Panc1 (cell line): ENCODE results near the gene LAMB1. TPM values are rescaled to one million over a fixed set of nuclear protein-coding genes. Genes with fewer than 3 reads are reported as not detected.
A peak's percentile ranks its signal among the peaks of the same experiment; 100 is the strongest.

Source experiments
- ATAC-seq: fragments of 200-7000 bp; cut with Tn5 transposase; 2 replicates; pipeline ENCODE4 v1.9.1; 2020; ENCODE audit warnings: mild to moderate bottlenecking, moderate library complexity
- BruUV-seq: library from RNA; stranded (reverse); fragments of 400-500 nt; replicated peaks from 2 replicates; lab custom pipeline; 2021; lab: Mats Ljungman, UMichigan
- CTCF ChIA-PET: fragments of 300-600 bp; sonication (Branson Sonifier 250); formaldehyde crosslinking; loops from one replicate; lab custom pipeline; 2022; ENCODE audit warnings: antibody characterized with exemption; lab: Charles Lee
- POLR2A ChIA-PET: fragments of 300-600 bp; sonication (Branson Sonifier 250); formaldehyde crosslinking; loops from one replicate; lab custom pipeline; 2022; ENCODE audit warnings: antibody characterized with exemption; lab: Charles Lee
- DNase-seq: peaks from one replicate; pipeline ENCODE4 v3.0.0-alpha.2; 2010; ENCODE audit warnings: low read depth, low spot score
- H3K27ac ChIP-seq: 2 replicates; pipeline ENCODE4 v1.5.1; 2011; ENCODE audit warnings: mild to moderate bottlenecking, low read length, inconsistent platforms
- H3K27me3 ChIP-seq: fragments of 200-500 bp; sonication (Bioruptor generic); 2 replicates; pipeline ENCODE4 v1.6.0; 2014; ENCODE audit warnings: low read length, inconsistent platforms; ENCODE audit not compliant: control insufficient read depth, insufficient read depth
- H3K36me3 ChIP-seq: fragments of 200-500 bp; sonication (Bioruptor generic); 2 replicates; pipeline ENCODE4 v1.5.1; 2014; ENCODE audit warnings: inconsistent platforms, mild to moderate bottlenecking, low read length, moderate library complexity; ENCODE audit not compliant: control insufficient read depth, insufficient read depth
- H3K4me1 ChIP-seq: 2 replicates; pipeline ENCODE4 v1.5.1; 2011; ENCODE audit warnings: inconsistent platforms, mild to moderate bottlenecking, low read length, moderate library complexity; ENCODE audit not compliant: control insufficient read depth, insufficient read depth
- H3K4me3 ChIP-seq, 2 experiments: 2 replicates each; pipeline ENCODE4 v1.5.1; 2011 to 2012; ENCODE audit warnings: low read depth in 2 of 2, low read length in 2 of 2, mild to moderate bottlenecking in 2 of 2, inconsistent platforms in 1 of 2, moderate library complexity in 1 of 2
- H3K9me3 ChIP-seq: fragments of 200-500 bp; sonication (Bioruptor generic); 2 replicates; pipeline ENCODE4 v1.5.1; 2014; ENCODE audit warnings: low read depth, mild to moderate bottlenecking, inconsistent platforms, low read length, moderate library complexity; ENCODE audit not compliant: control insufficient read depth, insufficient read depth
- CTCF ChIP-seq: fragments of 450-650 bp; IDR thresholded peaks from 2 replicates; pipeline ENCODE4 v1.5.1; 2017; ENCODE audit warnings: mild to moderate bottlenecking
- POLR2AphosphoS5 ChIP-seq: IDR thresholded peaks from 2 replicates; pipeline ENCODE4 v1.6.1; 2012; ENCODE audit warnings: mild to moderate bottlenecking, low read depth, low read length, moderate library complexity
- REST ChIP-seq, 2 experiments: IDR thresholded peaks; 2 replicates each; pipeline ENCODE4 v1.6.1; 2011 to 2012; ENCODE audit warnings: low read depth in 2 of 2, control low read depth in 1 of 2, low read length in 1 of 2, mild to moderate bottlenecking in 1 of 2, moderate library complexity in 1 of 2; ENCODE audit not compliant: insufficient read depth in 1 of 2
- SIN3A ChIP-seq: IDR thresholded peaks from 2 replicates; pipeline ENCODE4 v1.6.1; 2012; ENCODE audit warnings: low read depth, mild to moderate bottlenecking, low read length, moderate library complexity, borderline replicate concordance; ENCODE audit not compliant: insufficient read depth
- TCF7L2 ChIP-seq: IDR thresholded peaks from 2 replicates; pipeline ENCODE4 v1.6.1; 2011; ENCODE audit warnings: mild to moderate bottlenecking, low read depth, low read length, inconsistent platforms
- in situ Hi-C: cut with HindIII; loops from 2 replicates; pipeline ENCODE4 v1.10.0; 2016; ENCODE audit warnings: low sequenced_read_pairs, low pct_unique_long_range_greater_than_20kb
- intact Hi-C: fragments of 100-400 bp; cut with micrococcal nuclease; formaldehyde crosslinking; loops from one replicate; pipeline ENCODE4 v1.10.0; 2022; ENCODE audit not compliant: unreplicated experiment
- total RNA-seq: library from RNA; stranded (reverse); gene quantifications from one replicate; pipeline ENCODE4 v1.2.1, GENCODE V29; 2021; ENCODE audit not compliant: unreplicated experiment

LAMB1 gene
- total RNA-seq, 1 experiment from 2014 or later: 204 TPM

GRCh38 chr7:108007762-108008161 lies 4.8 kb upstream of the LAMB1 start:
- BruUV-seq: no TSS peak
- peaks cover 43% of the 10 kb centered on the region for H3K4me1 ChIP-seq
- H3K36me3 ChIP-seq: no peaks in the 10 kb centered on the region
- ATAC-seq (no peak), DNase-seq (no peak)
- intact Hi-C loops: no loop called here
- in situ Hi-C loops: no loop called here
- H3K9me3 ChIP-seq: no peaks in the 10 kb centered on the region
- peak overlapping the region; percentile 44; the same call in 1 of the 2 replicates for H3K27ac ChIP-seq
- no peak overlapping the region for H3K4me3 ChIP-seq
- CTCF ChIA-PET: no interaction called here
- no peak for TF ChIP-seq TCF7L2
- no peak for TF ChIP-seq REST (IDR thresholded peaks at IDR 0.05; ENCODE audit: insufficient read depth in 1 of 2, low read depth in 2 of 2, low read length in 1 of 2)
- TF ChIP-seq POLR2AphosphoS5: no peak
- TF ChIP-seq SIN3A: no peak
- no peak for TF ChIP-seq CTCF
- H3K27me3 ChIP-seq: no peaks in the 10 kb centered on the region; the same call in 1 of the 2 replicates
- POLR2A ChIA-PET: no interaction called here

GRCh38 chr7:108007261-108007660 lies 4.3 kb upstream of the LAMB1 start:
- Histone ChIP-seq H3K27ac (peak overlapping the region; percentile 72), H3K4me3 (no peak overlapping the region), H3K36me3 (no peaks in the 10 kb centered on the region), H3K27me3 (no peaks in the 10 kb centered on the region; the same call in 1 of the 2 replicates), H3K9me3 (no peaks in the 10 kb centered on the region), H3K4me1 (peaks cover 38% of the 10 kb centered on the region)
- CTCF ChIA-PET: no interaction called here
- ATAC-seq: no peak
- POLR2A ChIA-PET: no interaction called here
- DNase-seq: no peak
- intact Hi-C loops (no loop called here), in situ Hi-C loops (no loop called here)
- TF ChIP-seq REST (IDR thresholded peaks at IDR 0.05; ENCODE audit: insufficient read depth in 1 of 2, low read depth in 2 of 2, low read length in 1 of 2) (no peak), CTCF (no peak), POLR2AphosphoS5 (no peak), SIN3A (no peak), TCF7L2 (no peak)
- BruUV-seq: no TSS peak
